Measurements from ENCODE around the gene ABHD2.
"Not testable (repeated sequence)": the region's sequence is repeated elsewhere in the genome, so short reads cannot be mapped to it uniquely, and the experiment has no call there.

ABHD2 gene, protein sequence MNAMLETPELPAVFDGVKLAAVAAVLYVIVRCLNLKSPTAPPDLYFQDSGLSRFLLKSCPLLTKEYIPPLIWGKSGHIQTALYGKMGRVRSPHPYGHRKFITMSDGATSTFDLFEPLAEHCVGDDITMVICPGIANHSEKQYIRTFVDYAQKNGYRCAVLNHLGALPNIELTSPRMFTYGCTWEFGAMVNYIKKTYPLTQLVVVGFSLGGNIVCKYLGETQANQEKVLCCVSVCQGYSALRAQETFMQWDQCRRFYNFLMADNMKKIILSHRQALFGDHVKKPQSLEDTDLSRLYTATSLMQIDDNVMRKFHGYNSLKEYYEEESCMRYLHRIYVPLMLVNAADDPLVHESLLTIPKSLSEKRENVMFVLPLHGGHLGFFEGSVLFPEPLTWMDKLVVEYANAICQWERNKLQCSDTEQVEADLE

DNA sequence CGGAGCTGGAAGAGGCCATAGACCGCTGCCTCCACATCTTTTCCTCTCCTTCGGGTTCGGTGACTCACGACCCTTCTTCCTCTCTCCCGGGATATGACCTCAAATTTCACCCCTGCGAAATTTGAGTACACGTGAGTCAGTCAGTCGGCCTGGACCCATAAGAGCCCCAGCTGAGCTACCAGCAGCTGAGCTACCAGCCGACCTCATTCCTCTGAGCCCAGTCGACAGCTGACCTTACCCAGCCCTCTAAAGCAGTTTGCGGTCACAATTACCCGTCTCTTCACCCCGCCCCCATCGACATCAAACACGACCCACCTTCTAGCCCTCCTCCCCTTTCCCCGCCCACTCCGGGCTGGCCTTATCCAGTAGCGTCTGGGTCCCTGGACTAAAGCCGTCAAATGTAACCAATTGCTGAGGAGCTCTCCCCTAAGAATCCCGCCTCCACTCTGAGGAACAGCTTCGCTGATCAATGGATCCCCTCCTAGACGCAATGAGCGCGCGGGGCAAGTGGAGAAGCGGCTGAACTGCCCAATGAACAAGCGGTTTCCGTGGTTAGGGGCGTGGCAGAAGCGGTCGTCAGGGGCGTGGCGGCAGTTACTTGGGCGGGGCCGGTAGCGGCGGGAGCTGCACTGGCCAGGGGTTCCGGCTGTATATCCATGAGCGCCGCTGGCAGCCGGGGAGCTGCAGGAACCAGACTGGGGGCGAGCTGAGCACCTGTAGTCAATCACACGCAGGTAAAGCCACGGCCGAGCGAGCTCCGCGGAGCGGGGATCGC is at the start of gene ABHD2:
Gene ABHD2 (plus strand): TSS at position 627 of the 775 bp plus-strand sequence. CDS start 27,872 bp downstream, outside the sequence.
- H3K9me3 Mint-ChIP-seq = no peaks in the 10 kb centered on the region
- H3K36me3 Mint-ChIP-seq (ENCODE audit: low read depth) = peaks cover 15% of the 10 kb centered on the region
- no peaks in the 10 kb centered on the region for H3K27me3 Mint-ChIP-seq
- peak within 1 kb of the TSS; percentile 41 for H3K27ac Mint-ChIP-seq
- H3K4me1 Mint-ChIP-seq (ENCODE audit: low read depth) = peaks cover 39% of the 10 kb centered on the region
- H3K4me3 Mint-ChIP-seq = no peak within 1 kb of the TSS

DNA sequence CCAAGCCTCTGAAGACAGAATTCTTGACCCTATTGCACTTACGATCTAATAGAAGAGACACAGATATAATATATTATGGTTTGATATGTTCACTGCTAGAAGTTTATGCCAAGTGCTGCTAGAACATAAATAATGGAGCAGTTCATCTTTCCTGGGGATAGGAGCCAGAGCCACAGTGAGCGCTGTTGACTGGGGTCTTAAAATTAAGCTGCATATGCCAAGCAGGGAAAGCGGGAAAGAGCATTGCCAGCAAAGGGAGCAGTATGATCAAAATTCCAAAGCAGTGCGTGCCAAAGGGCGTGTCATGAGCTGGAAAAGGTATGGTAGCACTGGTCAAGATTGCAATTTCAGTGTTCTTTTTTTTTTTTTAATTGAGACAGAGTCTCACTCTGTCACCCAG is 49.1 kb upstream of the ABHD2 start:
- H3K9me3 Mint-ChIP-seq = no peaks in the 10 kb centered on the region
- peaks cover 13% of the 10 kb centered on the region for H3K27me3 Mint-ChIP-seq
- no peak overlapping the region for H3K4me3 Mint-ChIP-seq
- H3K27ac Mint-ChIP-seq = no peak overlapping the region
- no peaks in the 10 kb centered on the region for H3K36me3 Mint-ChIP-seq (ENCODE audit: low read depth)
- peaks cover 7% of the 10 kb centered on the region for H3K4me1 Mint-ChIP-seq (ENCODE audit: low read depth)

DNA sequence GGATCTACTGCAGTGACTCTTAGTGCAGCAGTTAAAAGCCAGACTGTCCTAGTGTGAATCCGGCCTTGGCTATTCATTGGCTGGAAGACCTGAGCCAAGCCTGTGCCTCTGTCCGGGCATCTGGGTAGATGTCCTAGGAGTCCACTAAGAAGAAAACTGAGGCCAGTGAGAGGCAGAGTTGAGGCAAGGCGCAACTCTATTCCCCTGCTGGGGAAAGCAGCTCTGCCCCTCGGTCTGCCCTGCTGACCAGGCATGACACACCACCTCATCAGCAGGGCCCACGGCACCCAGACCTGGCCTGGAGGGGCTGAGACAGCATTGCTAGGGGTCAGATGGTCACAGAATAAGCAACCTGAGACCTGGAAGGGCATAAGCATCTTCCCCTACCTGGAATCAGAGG is 46.7 kb upstream of the ABHD2 start:
- Mint-ChIP-seq H3K4me1 (ENCODE audit: low read depth) (peaks cover 7% of the 10 kb centered on the region), H3K4me3 (no peak overlapping the region), H3K36me3 (ENCODE audit: low read depth) (no peaks in the 10 kb centered on the region), H3K27me3 (peaks cover under 1% of the 10 kb centered on the region), H3K9me3 (no peaks in the 10 kb centered on the region), H3K27ac (no peak overlapping the region)

DNA sequence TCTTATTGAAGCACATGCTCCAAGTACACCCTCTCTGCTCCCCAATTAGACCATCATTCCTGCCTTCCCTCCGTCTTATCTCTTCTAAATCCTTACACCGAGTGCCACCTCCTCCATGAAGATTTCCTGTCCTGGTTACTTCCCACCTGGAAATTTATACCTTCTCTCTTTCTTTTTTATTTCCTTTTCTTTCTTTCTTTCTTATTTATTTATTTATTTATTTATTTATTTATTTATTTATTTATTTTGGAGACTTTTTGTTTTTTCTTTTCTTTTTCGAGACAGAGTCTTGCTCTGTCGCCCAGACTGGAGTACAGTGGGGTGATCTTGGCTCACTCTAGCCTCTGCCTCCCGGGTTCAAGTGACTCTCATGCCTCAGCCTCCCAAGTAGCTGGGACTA is 45.9 kb upstream of the ABHD2 start:
- Mint-ChIP-seq H3K9me3 (no peaks in the 10 kb centered on the region), H3K27me3 (no peaks in the 10 kb centered on the region), H3K27ac (no peak overlapping the region), H3K4me3 (no peak overlapping the region), H3K36me3 (ENCODE audit: low read depth) (no peaks in the 10 kb centered on the region), H3K4me1 (ENCODE audit: low read depth) (peaks cover 7% of the 10 kb centered on the region)

DNA sequence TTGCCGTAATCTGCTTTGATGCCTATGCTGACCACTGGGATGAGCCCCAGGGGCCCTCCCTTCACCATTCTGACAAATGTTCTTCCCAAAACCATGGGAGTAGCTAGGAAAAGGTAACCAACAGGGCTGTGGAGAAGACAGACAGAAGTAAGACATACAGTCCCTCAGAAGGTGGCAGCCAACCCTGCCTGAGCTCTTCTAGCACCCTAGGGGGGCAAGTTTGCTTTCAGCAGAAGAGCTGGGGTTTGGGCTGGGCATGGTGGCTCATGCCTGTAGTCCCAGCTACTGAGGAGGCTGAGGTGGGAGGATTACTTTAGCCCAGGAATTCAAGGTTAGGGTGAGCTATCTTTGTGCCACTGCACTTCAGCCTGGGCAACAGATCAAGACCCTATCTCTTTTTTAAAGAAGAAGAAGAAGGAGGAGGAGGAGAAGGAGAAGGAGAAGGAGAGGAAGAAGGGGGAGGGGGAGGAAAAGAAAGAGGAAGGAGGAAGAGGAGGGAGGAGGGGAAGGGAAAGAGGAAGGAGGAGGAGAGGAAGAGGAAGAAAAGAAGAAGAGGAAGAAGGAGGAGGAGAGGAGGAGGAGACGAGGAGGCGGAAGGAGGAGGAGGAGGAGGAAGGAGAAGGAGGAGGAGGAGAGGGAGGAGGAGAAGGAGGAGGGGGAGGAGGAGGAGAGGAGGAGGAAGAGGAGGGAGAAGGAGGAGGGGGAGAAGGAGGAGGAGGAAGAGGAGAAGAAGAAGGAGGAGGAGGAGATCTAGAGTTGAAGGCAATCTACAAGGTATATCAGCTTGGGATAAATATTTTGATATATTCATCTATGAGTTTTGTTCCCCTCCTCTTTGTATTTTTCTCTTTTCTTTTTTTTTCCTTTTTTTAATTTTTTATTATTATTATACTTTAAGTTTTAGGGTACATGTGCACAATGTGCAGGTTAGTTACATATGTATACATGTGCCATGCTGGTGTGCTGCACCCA is 44.9 kb upstream of the ABHD2 start:
- Mint-ChIP-seq H3K4me1 (ENCODE audit: low read depth) (peaks cover 7% of the 10 kb centered on the region), H3K4me3 (no peak overlapping the region), H3K27ac (no peak overlapping the region), H3K9me3 (no peaks in the 10 kb centered on the region), H3K36me3 (ENCODE audit: low read depth) (no peaks in the 10 kb centered on the region), H3K27me3 (no peaks in the 10 kb centered on the region)

DNA sequence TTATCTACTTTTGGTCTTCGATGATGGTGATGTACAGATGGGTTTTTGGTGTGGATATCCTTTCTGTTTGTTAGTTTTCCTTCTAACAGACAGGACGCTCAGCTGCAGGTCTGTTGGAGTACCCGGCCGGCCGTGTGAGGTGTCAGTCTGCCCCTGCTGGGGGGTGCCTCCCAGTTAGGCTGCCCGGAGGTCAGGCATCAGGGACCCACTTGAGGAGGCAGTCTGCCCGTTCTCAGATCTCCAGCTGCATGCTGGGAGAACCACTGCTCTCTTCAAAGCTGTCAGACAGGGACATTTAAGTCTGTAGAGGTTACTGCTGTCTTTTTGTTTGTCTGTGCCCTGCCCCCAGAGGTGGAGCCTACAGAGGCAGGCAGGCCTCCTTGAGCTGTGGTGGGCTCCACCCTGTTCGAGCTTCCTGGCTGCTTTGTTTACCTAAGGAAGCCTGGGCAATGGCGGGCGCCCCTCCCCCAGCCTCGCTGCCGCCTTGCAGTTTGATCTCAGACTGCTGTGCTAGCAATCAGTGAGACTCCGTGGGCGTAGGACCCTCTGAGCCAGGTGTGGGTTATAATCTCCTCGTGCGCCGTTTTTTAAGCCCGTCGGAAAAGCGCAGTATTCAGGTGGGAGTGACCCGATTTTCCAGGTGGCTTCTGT is 39.1 kb upstream of the ABHD2 start:
- not testable (repeated sequence) for H3K27ac Mint-ChIP-seq; H3K27me3 Mint-ChIP-seq; H3K4me3 Mint-ChIP-seq; H3K36me3 Mint-ChIP-seq (ENCODE audit: low read depth)
- Mint-ChIP-seq H3K4me1 (ENCODE audit: low read depth) (peaks cover 27% of the 10 kb centered on the region), H3K9me3 (peaks cover 14% of the 10 kb centered on the region)

DNA sequence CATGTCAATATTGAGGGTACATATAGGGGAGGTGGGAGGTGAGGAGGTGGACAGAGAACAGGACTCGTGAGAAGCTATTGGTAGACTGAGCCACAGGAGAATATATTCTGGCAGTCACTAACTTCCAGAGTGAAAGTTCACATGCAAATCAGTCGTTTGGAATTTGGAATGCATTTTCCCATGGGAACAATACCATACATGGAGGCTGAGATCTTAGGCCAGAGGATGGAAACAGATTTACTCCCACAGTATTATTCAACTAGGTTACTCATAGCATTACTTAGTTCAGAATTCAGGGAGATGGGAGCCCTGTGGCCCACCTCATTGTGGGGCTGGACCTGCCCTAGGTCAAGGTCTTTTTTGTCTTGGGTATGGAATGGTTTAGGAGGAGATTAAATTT is 36.4 kb upstream of the ABHD2 start:
- H3K27me3 Mint-ChIP-seq = no peaks in the 10 kb centered on the region
- H3K36me3 Mint-ChIP-seq (ENCODE audit: low read depth) = no peaks in the 10 kb centered on the region
- no peak overlapping the region for H3K4me3 Mint-ChIP-seq
- H3K9me3 Mint-ChIP-seq = peaks cover 14% of the 10 kb centered on the region
- H3K27ac Mint-ChIP-seq = no peak overlapping the region
- H3K4me1 Mint-ChIP-seq (ENCODE audit: low read depth) = peaks cover 27% of the 10 kb centered on the region

DNA sequence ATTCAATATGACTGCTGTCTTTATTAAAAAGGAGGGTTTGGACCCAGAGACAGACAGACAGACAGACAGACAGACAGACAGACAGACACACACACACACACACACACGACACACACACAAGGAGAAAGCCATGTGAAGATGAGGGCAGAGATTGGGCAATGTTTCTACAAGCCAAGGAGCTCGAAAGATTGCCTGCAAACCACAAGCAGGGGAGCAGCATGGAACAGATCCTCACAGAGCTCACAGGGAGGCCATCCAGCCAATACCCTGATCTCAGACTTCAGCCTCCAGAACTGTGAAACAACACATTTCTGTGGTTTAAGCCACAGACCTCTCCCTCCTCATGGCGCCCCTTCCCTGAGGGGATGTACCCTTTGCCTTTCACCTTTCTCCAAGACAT is 35.8 kb upstream of the ABHD2 start:
- Mint-ChIP-seq H3K36me3 (ENCODE audit: low read depth) (no peaks in the 10 kb centered on the region), H3K4me1 (ENCODE audit: low read depth) (peaks cover 31% of the 10 kb centered on the region), H3K4me3 (no peak overlapping the region), H3K27me3 (no peaks in the 10 kb centered on the region), H3K9me3 (peaks cover 14% of the 10 kb centered on the region), H3K27ac (no peak overlapping the region)

DNA sequence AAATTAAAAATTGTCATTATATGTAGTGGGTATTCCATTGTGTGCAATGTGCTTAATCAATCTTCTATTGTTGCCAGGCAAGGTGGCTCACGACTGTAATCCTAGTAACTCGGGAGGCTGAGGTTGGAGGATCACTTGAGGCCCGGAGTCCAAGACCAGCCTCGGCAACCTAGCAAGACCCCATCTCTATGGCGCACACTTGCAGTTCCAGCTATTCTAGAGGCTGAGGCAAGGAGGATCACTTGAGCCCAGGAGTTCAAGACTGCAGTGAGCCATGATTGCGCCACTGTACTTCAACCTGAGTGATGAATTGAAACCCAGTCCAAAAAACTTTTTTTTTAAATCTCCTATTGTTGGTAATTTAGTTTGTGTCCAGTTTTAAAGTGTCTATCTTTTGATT is 33.4 kb upstream of the ABHD2 start:
- no peak overlapping the region for H3K4me3 Mint-ChIP-seq
- no peaks in the 10 kb centered on the region for H3K36me3 Mint-ChIP-seq (ENCODE audit: low read depth)
- H3K9me3 Mint-ChIP-seq = peaks cover 12% of the 10 kb centered on the region
- peaks cover 6% of the 10 kb centered on the region for H3K27me3 Mint-ChIP-seq
- H3K27ac Mint-ChIP-seq = no peak overlapping the region
- peaks cover 22% of the 10 kb centered on the region for H3K4me1 Mint-ChIP-seq (ENCODE audit: low read depth)

DNA sequence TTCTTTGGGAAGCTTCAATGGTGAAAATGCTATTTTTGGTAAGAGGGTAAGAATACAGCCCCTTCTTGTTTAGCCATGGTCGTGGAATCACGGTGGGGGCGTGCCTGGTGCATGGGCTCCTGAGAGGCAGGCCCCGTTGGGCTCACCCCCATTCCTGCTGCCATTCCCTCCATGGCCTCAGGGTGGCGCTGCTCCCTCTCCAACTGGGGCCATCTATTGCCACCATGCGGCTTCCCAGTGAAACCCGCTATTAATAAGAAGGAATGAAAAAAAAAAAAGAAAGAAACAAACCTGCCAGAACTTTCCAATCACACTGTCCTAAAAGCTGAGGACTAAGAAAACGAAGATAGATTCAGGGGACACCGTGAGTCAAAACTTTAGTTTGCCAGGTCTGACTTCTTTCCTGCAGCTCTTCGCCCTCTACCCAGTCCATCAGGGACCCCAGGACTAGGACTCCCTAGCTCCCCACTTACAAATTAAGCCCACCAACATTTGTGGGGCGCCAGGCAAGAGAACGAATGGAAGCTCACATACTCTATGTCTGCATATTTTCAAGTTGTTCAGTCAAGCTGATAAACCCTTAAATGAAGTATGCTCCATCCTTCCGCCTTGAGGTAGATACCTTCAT is 30.6 kb upstream of the ABHD2 start:
- Mint-ChIP-seq H3K9me3 (no peaks in the 10 kb centered on the region), H3K27me3 (peaks cover 6% of the 10 kb centered on the region), H3K4me3 (no peak overlapping the region), H3K4me1 (ENCODE audit: low read depth) (peaks cover 11% of the 10 kb centered on the region), H3K27ac (peak overlapping the region; percentile 58), H3K36me3 (ENCODE audit: low read depth) (no peaks in the 10 kb centered on the region)

DNA sequence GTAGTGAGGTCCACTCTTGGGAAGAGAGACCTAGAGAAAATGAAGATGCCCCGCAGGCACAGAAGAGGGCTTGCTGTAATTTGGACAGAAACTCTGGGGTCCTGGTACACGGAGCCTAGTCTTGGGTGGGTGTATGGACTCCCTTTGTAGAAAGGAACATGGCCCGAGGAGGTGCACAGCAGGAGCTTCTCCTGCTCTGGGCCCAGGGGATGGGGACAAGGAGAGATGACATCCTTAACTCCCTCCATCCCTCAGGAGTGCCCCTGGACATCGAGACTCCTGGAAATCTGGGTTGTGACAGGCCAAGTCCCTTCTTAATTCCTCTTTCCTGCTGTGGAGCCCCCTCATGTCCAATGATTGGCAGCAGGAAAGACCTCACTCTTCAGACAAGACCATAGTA is 29.9 kb upstream of the ABHD2 start:
- Mint-ChIP-seq H3K36me3 (ENCODE audit: low read depth) (no peaks in the 10 kb centered on the region), H3K4me3 (no peak overlapping the region), H3K27me3 (peaks cover 6% of the 10 kb centered on the region), H3K9me3 (no peaks in the 10 kb centered on the region), H3K27ac (no peak overlapping the region), H3K4me1 (ENCODE audit: low read depth) (peaks cover 10% of the 10 kb centered on the region)

DNA sequence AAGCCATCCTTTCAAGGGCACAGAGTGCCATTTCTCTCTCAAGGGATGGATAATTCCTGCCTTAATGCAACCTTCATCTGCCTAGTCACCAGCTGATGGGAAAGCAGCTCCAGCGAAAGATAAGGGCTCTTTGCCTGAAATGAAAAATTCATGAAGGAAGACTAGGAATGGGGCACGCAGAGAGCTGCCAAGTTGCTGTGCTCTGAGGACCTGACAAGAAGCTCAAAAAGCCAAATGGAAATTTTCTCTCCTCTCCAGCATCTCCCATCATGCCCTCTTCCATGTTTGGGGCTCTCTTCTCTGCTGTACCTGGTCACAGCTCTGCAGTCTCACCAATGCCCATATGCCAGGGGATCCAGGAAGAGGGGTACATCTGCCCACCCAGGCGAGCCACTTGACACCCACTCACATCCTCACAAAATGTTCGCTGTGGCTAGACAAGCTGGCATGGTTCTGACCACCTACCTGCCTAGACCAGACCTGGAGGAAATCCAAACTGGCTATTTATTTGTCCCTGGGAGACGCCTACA is 29.3 kb upstream of the ABHD2 start:
- peaks cover 10% of the 10 kb centered on the region for H3K4me1 Mint-ChIP-seq (ENCODE audit: low read depth)
- H3K27ac Mint-ChIP-seq = no peak overlapping the region
- H3K27me3 Mint-ChIP-seq = peaks cover 6% of the 10 kb centered on the region
- no peaks in the 10 kb centered on the region for H3K36me3 Mint-ChIP-seq (ENCODE audit: low read depth)
- no peak overlapping the region for H3K4me3 Mint-ChIP-seq
- H3K9me3 Mint-ChIP-seq = no peaks in the 10 kb centered on the region

DNA sequence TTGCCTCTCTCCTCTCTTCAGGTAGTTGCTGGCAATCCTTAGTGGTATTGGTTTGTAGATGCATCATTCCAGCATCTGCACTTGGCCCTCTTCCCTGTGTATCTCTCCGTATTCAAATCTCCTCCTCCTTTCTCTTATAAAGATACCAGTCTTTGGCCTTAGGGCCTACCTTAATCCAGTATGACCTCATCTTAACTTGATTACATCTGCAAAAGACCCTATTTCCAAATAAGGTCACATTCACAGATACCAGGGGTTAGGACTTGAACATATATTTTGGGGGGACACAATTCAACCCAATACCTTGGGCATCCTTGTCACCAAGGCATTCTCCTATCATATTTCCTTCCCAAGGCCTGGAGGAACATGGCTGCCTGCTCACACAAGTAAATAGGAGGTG is 22.0 kb upstream of the ABHD2 start:
- Mint-ChIP-seq H3K36me3 (ENCODE audit: low read depth) (peaks cover 19% of the 10 kb centered on the region), H3K4me1 (ENCODE audit: low read depth) (peaks cover 28% of the 10 kb centered on the region), H3K9me3 (peaks cover 11% of the 10 kb centered on the region), H3K4me3 (no peak overlapping the region), H3K27ac (no peak overlapping the region), H3K27me3 (no peaks in the 10 kb centered on the region)

DNA sequence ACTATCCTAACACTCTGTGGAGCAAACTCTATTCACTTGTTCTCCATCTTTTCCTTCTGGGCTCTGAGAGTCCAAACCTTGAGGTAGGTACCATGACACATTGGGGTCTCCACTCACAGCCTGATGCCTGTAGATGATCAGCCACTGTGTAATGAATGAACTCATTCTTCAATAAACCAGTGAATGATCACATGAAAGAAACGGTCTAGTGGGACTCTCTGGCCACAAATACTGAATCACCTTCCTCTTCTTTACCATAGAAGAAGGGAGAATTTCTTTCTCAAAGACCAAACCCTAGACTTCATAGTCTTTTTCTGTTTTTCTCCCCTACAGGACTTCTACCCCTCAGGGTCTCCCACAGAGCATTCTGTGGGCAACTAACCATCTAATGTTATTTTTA is 20.5 kb upstream of the ABHD2 start:
- peaks cover 19% of the 10 kb centered on the region for H3K36me3 Mint-ChIP-seq (ENCODE audit: low read depth)
- peak overlapping the region; percentile 95 for H3K27ac Mint-ChIP-seq
- H3K27me3 Mint-ChIP-seq = no peaks in the 10 kb centered on the region
- peak overlapping the region; percentile 64 for H3K4me3 Mint-ChIP-seq
- peaks cover 28% of the 10 kb centered on the region for H3K4me1 Mint-ChIP-seq (ENCODE audit: low read depth)
- peaks cover 11% of the 10 kb centered on the region for H3K9me3 Mint-ChIP-seq

All from stimulated activated naive CD8-positive, alpha-beta T cell treated with anti-CD3 and anti-CD28 coated beads, Interleukin-15, Interleukin-2, amounts not matched to agents 100 ng/mL and 50 ng/mL, for 24 hours (primary cell).